GM12872 (cell line): ENCODE results near the gene ZNF746.

ENCODE experiments used
- TF ChIP-seq, protein P1 (sequence below): IDR thresholded peaks from 3 replicates; pipeline ENCODE4 v1.5.1; 2011; ENCODE audit warnings: low read depth, mild to moderate bottlenecking, low read length, moderate library complexity; ENCODE audit not compliant: insufficient read depth

ZNF746 gene

DNA sequence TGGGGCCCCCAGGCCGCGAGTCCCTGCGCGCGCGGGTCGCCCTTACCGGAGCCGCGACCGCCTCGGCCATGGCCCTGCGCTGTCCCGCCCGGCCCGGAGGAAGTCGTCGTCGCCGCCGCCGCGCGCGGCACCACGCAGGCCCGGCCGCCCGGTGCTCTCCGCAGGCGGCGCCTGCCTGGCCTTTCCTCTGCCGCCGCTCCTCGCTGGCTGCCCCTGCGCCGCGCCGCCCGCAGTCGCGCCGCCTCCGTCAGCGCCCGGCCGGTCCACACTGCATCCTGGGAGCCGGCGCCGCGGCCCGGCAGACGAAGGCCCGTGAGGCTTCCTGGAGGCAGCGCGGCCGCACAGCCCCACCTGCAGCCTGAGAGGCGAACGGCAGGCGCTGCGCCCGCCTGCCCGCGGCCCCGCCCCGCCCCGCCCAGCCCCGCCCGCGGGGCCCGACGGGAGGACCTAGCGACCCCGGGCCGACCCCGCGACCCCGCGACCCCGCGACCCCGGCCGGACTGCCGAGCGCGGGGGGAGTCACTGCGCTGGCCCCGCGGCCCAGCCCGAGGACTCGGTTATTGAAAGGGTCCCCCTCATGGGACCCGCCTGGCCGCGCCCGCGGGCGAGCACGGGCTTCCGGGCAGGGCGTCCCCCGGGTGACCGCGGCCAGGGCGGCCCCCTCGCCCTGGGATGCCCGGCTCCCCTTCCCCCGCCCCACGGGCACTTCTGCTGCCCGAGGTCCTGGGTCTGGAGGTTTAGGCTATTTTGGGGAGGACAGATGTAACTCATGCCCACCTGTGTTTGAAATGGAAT lies at the start of gene ZNF746:
Gene ZNF746, minus strand, starts transcription at position 343 of the 795 bp plus-strand sequence. Its CDS starts 273 bp downstream, at position 70.
- TF ChIP-seq, protein P1, sequence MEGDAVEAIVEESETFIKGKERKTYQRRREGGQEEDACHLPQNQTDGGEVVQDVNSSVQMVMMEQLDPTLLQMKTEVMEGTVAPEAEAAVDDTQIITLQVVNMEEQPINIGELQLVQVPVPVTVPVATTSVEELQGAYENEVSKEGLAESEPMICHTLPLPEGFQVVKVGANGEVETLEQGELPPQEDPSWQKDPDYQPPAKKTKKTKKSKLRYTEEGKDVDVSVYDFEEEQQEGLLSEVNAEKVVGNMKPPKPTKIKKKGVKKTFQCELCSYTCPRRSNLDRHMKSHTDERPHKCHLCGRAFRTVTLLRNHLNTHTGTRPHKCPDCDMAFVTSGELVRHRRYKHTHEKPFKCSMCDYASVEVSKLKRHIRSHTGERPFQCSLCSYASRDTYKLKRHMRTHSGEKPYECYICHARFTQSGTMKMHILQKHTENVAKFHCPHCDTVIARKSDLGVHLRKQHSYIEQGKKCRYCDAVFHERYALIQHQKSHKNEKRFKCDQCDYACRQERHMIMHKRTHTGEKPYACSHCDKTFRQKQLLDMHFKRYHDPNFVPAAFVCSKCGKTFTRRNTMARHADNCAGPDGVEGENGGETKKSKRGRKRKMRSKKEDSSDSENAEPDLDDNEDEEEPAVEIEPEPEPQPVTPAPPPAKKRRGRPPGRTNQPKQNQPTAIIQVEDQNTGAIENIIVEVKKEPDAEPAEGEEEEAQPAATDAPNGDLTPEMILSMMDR, result peak; percentile 69

DNA sequence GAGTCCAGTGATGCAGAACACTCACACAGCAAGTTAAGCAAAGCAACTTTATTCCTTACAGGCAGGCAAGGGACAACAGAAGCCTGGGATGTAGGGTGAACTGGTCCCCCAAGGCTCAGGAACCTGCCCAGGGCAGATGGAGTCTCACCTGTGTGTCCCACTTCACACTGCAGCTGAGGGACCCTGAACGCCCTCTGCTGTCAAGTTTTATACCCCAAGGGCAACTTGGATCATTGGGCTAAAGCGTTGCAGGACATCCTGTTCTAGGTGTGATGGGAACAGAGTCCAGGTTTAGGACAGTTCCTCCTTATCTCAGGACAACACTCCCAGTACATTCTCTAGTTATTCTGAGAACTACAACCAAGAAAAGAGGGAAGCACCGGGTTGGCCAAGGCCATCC lies 49.5 kb upstream of the ZNF746 start:
- TF ChIP-seq, protein P1, result 0 out of 3 replicates have a peak, but pooled peaks have one; percentile 21

DNA sequence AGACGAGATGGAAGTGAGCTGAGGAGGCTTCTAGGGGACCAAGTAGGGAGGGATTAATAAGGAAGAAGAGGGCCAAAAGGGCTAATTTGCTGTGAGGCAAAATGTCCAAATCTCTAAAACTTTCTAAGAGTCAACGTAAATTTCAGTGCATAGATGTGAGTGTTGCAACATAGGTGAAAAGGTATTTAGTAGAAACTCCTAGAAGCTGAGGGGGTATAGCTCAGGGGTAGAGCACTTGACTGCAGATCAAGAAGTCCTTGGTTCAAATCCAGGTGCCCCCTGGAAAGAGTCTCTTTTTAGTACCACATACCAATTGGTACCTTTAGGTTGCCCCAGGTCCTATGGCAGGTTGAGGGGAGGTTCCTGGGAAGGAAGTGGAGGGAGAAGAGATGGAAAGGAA lies 48.7 kb upstream of the ZNF746 start:
- TF ChIP-seq, protein P1, result no peak

DNA sequence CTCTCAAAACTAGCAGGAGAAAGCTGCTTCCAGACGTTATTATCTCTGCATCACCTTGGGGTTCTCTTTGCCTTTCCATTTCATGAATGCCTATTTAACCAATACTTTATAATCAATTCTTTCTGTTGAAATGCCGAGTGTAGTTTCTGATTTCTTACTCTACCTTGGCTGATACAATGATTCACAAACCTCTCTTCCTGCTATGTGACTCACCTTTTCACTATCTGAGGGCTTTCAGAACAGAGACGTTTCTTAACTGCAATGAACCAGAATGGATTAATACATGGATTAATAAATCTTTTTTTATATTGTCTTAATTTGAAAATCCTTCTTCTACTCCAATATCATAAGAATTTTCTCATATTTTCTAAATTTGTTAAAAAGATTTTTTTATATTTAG lies 46.4 kb upstream of the ZNF746 start:
- TF ChIP-seq, protein P1, result no peak

DNA sequence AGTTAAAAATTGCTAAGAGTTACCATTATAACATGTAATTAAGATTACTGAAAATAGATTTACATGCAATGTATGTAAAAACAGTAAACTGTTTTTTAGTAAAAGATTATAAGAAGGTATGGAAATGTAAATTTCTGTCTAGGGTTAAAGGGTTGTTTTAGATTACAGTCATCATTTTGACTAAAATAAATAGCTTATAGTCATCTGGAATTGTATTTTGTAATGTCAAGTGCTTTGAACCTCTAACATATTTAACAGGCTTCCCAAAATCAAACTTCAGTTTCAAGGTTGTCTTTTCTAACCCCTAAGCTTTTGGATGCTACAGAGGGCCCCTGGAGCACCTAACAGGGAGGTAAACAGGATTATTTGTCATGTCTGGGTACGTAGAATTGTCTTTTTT lies 35.0 kb upstream of the ZNF746 start:
- TF ChIP-seq, protein P1, result no peak

DNA sequence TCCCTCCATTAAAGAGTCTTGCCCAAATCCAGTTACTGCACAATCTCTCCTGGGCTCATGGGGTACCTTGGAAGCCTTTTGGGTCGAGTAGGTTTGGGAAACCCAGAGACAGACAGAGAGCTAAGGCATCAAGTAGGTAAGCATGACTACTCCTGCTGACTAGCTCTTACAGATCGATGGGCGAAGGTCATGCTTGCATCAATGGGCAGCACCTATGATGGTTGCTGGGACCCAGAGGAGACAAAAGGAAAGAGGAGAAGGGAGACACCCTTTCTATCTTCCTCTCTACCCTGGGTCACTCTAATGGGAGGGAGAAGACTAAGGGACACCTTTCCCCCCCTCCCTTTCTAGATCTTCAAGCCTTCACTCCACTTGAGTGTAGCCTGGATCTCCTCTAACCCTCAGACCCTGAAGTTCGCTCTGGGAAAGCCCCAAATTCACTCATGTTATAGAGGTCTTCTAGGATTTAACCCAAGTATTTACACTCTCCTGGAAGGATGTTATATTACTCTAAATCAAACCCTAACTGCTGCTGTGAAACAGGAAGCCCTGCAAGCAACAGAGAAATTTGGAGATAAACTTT lies 31.6 kb upstream of the ZNF746 start:
- TF ChIP-seq, protein P1, result no peak

DNA sequence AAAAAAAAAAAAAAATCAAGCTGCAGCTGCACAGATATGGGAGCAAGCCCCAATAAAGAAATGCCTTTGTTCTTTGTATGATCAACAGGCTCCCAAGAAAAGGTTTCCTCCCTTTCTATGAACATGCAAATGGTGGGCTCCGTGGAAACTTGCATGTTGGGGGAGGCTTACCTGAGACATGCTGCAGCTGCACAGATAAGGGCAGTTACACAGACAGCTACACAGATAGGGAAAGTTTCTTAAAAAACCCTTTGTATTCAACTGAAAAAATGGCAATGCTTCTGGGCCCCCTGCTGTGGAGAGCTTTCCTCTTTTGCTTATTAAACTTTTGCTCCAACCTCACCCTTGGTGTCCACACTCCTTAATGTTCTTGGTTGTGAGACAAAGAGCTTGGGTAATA lies 29.8 kb upstream of the ZNF746 start:
- TF ChIP-seq, protein P1, result no peak
